SK-N-SH treated with all-trans-retinoic acid at 6 μM for 48 hours (cell line): Measurements from ENCODE around the gene SLC7A5.

Experiments
- ATAC-seq: fragments of 200-7000 bp; cut with Tn5 transposase; 3 replicates; pipeline ENCODE4 v1.9.1; 2020; ENCODE audit warnings: mild to moderate bottlenecking, moderate library complexity
- BACH2 ChIP-seq: fragments of 250-450 bp; sonication (Bioruptor Pico); IDR thresholded peaks from 2 replicates; pipeline ENCODE4 v1.9.0; 2021; ENCODE audit warnings: mild to moderate bottlenecking, borderline replicate concordance
- CREB5 ChIP-seq: fragments of 250-450 bp; sonication (Bioruptor Pico); IDR thresholded peaks from 2 replicates; pipeline ENCODE4 v1.5.1; 2020; ENCODE audit warnings: low read depth, mild to moderate bottlenecking, moderate library complexity
- CSDC2 ChIP-seq: fragments of 250-450 bp; sonication (Bioruptor Pico); IDR thresholded peaks from 2 replicates; pipeline ENCODE4 v1.5.0; 2020; ENCODE audit warnings: mild to moderate bottlenecking, moderate library complexity
- GLIS3 ChIP-seq: fragments of 250-450 bp; sonication (Bioruptor Pico); IDR thresholded peaks from 2 replicates; pipeline ENCODE4 v1.5.0; 2020; ENCODE audit warnings: mild to moderate bottlenecking, moderate library complexity
- ISL1 ChIP-seq: fragments of 250-450 bp; sonication (Bioruptor Pico); IDR thresholded peaks from 2 replicates; pipeline ENCODE4 v2.1.2; 2022; ENCODE audit warnings: mild to moderate bottlenecking, moderate library complexity
- OSR1 ChIP-seq: fragments of 250-450 bp; sonication (Bioruptor Pico); IDR thresholded peaks from 2 replicates; pipeline ENCODE4 v1.8.0; 2022; ENCODE audit warnings: moderate library complexity, mild to moderate bottlenecking, inconsistent platforms
- POU6F1 ChIP-seq: fragments of 250-450 bp; sonication (Bioruptor Pico); IDR thresholded peaks from 2 replicates; pipeline ENCODE4 v1.8.0; 2021; ENCODE audit warnings: low read depth, mild to moderate bottlenecking, moderate library complexity, borderline replicate concordance
- PPARA ChIP-seq: fragments of 250-450 bp; sonication (Bioruptor Pico); IDR thresholded peaks from 2 replicates; pipeline ENCODE4 v1.5.0; 2020; ENCODE audit warnings: mild to moderate bottlenecking, borderline replicate concordance
- RARB ChIP-seq: fragments of 250-450 bp; sonication (Bioruptor Pico); IDR thresholded peaks from 2 replicates; pipeline ENCODE4 v1.8.0; 2021; ENCODE audit warnings: mild to moderate bottlenecking, moderate library complexity
- SNAI2 ChIP-seq: fragments of 250-450 bp; sonication (Bioruptor Pico); IDR thresholded peaks from 2 replicates; pipeline ENCODE4 v1.5.0; 2020; ENCODE audit warnings: mild to moderate bottlenecking, moderate library complexity
- TCF4 ChIP-seq: fragments of 250-450 bp; sonication (Bioruptor Pico); IDR thresholded peaks from 2 replicates; pipeline ENCODE4 v1.8.0; 2021; ENCODE audit warnings: mild to moderate bottlenecking, moderate library complexity, borderline replicate concordance
- TOX ChIP-seq: fragments of 250-450 bp; sonication (Bioruptor Pico); IDR thresholded peaks from 2 replicates; pipeline ENCODE4 v1.8.0; 2021; ENCODE audit warnings: mild to moderate bottlenecking, moderate library complexity, borderline replicate concordance
- TSHZ2 ChIP-seq: fragments of 250-450 bp; sonication (Bioruptor Pico); IDR thresholded peaks from 2 replicates; pipeline ENCODE4 v1.5.0; 2020; ENCODE audit warnings: mild to moderate bottlenecking, moderate library complexity
- ZC3H10 ChIP-seq: fragments of 250-450 bp; sonication (Bioruptor Pico); IDR thresholded peaks from 2 replicates; pipeline ENCODE4 v1.5.1; 2021; ENCODE audit warnings: mild to moderate bottlenecking, moderate library complexity
- ZFP3 ChIP-seq: fragments of 250-450 bp; sonication (Bioruptor Pico); IDR thresholded peaks from 2 replicates; pipeline ENCODE4 v1.5.0; 2020; ENCODE audit warnings: mild to moderate bottlenecking, moderate library complexity
- ZFP30 ChIP-seq: fragments of 450-650 bp; formaldehyde crosslinking; IDR thresholded peaks from 2 replicates; pipeline ENCODE4 v1.5.0; 2022; ENCODE audit warnings: mild to moderate bottlenecking, moderate library complexity
- ZNF565 ChIP-seq: fragments of 450-650 bp; formaldehyde crosslinking; conservative IDR thresholded peaks from 2 replicates; pipeline ENCODE4 v1.5.0; 2020; ENCODE audit warnings: low read depth, mild to moderate bottlenecking, moderate library complexity
- ZNF8 ChIP-seq: fragments of 450-650 bp; formaldehyde crosslinking; IDR thresholded peaks from 2 replicates; pipeline ENCODE4 v1.5.0; 2020; ENCODE audit warnings: mild to moderate bottlenecking, moderate library complexity
- TF ChIP-seq, protein P1 (sequence below): fragments of 250-450 bp; sonication (Bioruptor Pico); IDR thresholded peaks from 2 replicates; pipeline ENCODE4 v1.8.0; 2020; ENCODE audit warnings: mild to moderate bottlenecking, moderate library complexity, borderline replicate concordance
- TF ChIP-seq, protein P2 (sequence below): fragments of 250-450 bp; sonication (Bioruptor Pico); IDR thresholded peaks from 2 replicates; pipeline ENCODE4 v1.5.1; 2021; ENCODE audit warnings: mild to moderate bottlenecking, moderate library complexity

Gene SLC7A5

GRCh38 chr16:87823181-87823929 lies 46.0 kb downstream of the SLC7A5 start:
- TF ChIP-seq ZFP3 (no peak), CREB5 (no peak), OSR1 (no peak), PPARA (no peak), BACH2 (CRISPR knock-in tag) (no peak), CSDC2 (CRISPR knock-in tag) (no peak), ZC3H10 (CRISPR knock-in tag) (no peak)
- TF ChIP-seq, protein P1, sequence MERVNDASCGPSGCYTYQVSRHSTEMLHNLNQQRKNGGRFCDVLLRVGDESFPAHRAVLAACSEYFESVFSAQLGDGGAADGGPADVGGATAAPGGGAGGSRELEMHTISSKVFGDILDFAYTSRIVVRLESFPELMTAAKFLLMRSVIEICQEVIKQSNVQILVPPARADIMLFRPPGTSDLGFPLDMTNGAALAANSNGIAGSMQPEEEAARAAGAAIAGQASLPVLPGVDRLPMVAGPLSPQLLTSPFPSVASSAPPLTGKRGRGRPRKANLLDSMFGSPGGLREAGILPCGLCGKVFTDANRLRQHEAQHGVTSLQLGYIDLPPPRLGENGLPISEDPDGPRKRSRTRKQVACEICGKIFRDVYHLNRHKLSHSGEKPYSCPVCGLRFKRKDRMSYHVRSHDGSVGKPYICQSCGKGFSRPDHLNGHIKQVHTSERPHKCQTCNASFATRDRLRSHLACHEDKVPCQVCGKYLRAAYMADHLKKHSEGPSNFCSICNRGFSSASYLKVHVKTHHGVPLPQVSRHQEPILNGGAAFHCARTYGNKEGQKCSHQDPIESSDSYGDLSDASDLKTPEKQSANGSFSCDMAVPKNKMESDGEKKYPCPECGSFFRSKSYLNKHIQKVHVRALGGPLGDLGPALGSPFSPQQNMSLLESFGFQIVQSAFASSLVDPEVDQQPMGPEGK = no peak
- TF ChIP-seq, protein P2, sequence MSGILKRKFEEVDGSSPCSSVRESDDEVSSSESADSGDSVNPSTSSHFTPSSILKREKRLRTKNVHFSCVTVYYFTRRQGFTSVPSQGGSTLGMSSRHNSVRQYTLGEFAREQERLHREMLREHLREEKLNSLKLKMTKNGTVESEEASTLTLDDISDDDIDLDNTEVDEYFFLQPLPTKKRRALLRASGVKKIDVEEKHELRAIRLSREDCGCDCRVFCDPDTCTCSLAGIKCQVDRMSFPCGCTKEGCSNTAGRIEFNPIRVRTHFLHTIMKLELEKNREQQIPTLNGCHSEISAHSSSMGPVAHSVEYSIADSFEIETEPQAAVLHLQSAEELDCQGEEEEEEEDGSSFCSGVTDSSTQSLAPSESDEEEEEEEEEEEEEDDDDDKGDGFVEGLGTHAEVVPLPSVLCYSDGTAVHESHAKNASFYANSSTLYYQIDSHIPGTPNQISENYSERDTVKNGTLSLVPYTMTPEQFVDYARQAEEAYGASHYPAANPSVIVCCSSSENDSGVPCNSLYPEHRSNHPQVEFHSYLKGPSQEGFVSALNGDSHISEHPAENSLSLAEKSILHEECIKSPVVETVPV (CRISPR knock-in tag) = no peak
- ATAC-seq = no peak

- no peak for ATAC-seq
- TF ChIP-seq SNAI2 (no peak), GLIS3 (CRISPR knock-in tag) (no peak), RARB (CRISPR knock-in tag) (no peak), PPARA (no peak), ZNF8 (CRISPR knock-in tag) (no peak)
Measured at GRCh38 chr16:87822108-87822970, 47.0 kb downstream of the SLC7A5 start.

DNA sequence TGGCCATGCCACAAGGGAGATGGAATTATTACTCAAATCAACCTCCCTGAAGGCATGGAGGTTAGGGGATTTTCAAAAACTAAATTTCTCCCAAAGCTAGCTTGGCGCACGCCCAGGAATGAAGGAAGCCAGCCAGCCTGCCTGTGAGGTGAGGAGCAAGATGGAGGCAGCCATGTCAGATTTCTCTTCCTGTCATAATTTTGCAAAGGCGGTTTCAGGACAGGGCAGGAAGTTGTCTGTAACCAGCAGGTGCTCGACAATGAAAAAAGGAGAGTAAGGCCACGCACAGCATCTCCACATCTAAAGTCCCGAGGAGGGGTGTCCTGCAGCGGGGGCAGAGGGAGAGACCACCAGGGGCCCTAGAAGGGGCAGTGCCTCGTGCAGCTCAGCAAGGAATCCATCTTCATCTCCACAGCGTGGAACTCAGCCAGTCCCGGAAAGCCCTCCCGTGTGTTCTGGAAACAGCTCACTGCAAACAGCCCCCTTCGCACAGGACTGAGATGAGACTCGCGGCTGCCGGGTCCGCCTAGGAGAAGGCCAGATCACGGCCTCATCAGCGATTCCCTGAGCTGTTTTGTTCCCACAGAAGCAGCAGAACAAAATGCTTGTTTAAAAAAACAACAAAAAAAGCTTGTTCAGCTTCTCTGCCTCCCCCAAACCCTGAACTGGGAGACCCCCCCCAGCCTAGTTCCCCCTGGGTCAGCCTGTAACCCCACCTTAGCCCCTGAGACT lies 47.8 kb downstream of the SLC7A5 start:
- no peak for TF ChIP-seq ZC3H10 (CRISPR knock-in tag)
- TF ChIP-seq ISL1 (CRISPR knock-in tag) = no peak
- TF ChIP-seq ZFP3 = no peak
- TF ChIP-seq SNAI2 = no peak
- TF ChIP-seq BACH2 (CRISPR knock-in tag) = no peak
- no peak for TF ChIP-seq CREB5
- no peak for TF ChIP-seq ZNF565 (CRISPR knock-in tag)
- no peak for TF ChIP-seq TOX (CRISPR knock-in tag)
- TF ChIP-seq, protein P2 (CRISPR knock-in tag) = no peak
- no peak for TF ChIP-seq TCF4 (CRISPR knock-in tag)
- no peak for TF ChIP-seq TSHZ2 (CRISPR knock-in tag)
- no peak for TF ChIP-seq ZFP30 (CRISPR knock-in tag)
- no peak for TF ChIP-seq POU6F1 (CRISPR knock-in tag)
- TF ChIP-seq RARB (CRISPR knock-in tag) = no peak
- TF ChIP-seq GLIS3 (CRISPR knock-in tag) = no peak
- TF ChIP-seq, all 23 proteins: peak for 0
- no peak for ATAC-seq
